WERI-Rb-1 (cell line): ENCODE measurements around the gene DNAH10.

ENCODE experiments used
- DNase-seq: peaks from one replicate; pipeline ENCODE4 v3.0.0-alpha.2; 2020
- H3K27ac ChIP-seq: fragments of 250-450 bp; sonication (Bioruptor Pico); 2 replicates; pipeline ENCODE4 v1.5.1; 2020; ENCODE audit warnings: mild to moderate bottlenecking, moderate library complexity
- H3K27me3 ChIP-seq: fragments of 250-450 bp; sonication (Bioruptor Pico); 2 replicates; pipeline ENCODE4 v1.5.1; 2021; ENCODE audit warnings: mild to moderate bottlenecking, low read depth, moderate library complexity; ENCODE audit not compliant: insufficient read depth, severe bottlenecking
- H3K36me3 ChIP-seq: fragments of 250-450 bp; sonication (Bioruptor Pico); 2 replicates; pipeline ENCODE4 v1.5.1; 2020; ENCODE audit warnings: mild to moderate bottlenecking, moderate library complexity
- H3K4me3 ChIP-seq: 2 replicates; pipeline ENCODE4 v1.5.1; 2011; ENCODE audit warnings: low read depth, mild to moderate bottlenecking, control low read depth, low read length
- H3K9me3 ChIP-seq: fragments of 250-450 bp; sonication (Bioruptor Pico); 2 replicates; pipeline ENCODE4 v1.5.1; 2021; ENCODE audit warnings: mild to moderate bottlenecking, moderate library complexity; ENCODE audit not compliant: severe bottlenecking
- CTCF ChIP-seq: IDR thresholded peaks from 2 replicates; pipeline ENCODE4 v1.5.1; 2011; ENCODE audit warnings: low read depth, mild to moderate bottlenecking, control low read depth, inconsistent platforms, low read length

Gene DNAH10

GRCh38 chr12:123839826-123840225 is 77.7 kb downstream of the DNAH10 start:
- DNase-seq: no peak
- H3K27me3 ChIP-seq: no peaks in the 10 kb centered on the region
- H3K9me3 ChIP-seq: peaks cover under 1% of the 10 kb centered on the region
- TF ChIP-seq CTCF: no peak
- H3K27ac ChIP-seq: no peak overlapping the region
- H3K4me3 ChIP-seq: no peak overlapping the region
- H3K36me3 ChIP-seq: no peaks in the 10 kb centered on the region

- TF ChIP-seq CTCF: no peak
- H3K4me3 ChIP-seq: no peak overlapping the region
- H3K9me3 ChIP-seq: no peaks in the 10 kb centered on the region
- no peaks in the 10 kb centered on the region for H3K27me3 ChIP-seq
- H3K27ac ChIP-seq: no peak overlapping the region
- no peak for DNase-seq
- no peaks in the 10 kb centered on the region for H3K36me3 ChIP-seq
These were observed 78.8 kb downstream of the DNAH10 start for GRCh38 chr12:123840765-123841425.

GRCh38 chr12:123843912-123844748 is 82.0 kb downstream of the DNAH10 start:
- DNase-seq: peak; percentile 60
- Histone ChIP-seq H3K4me3 (no peak overlapping the region), H3K9me3 (no peaks in the 10 kb centered on the region), H3K27me3 (no peaks in the 10 kb centered on the region), H3K27ac (no peak overlapping the region), H3K36me3 (no peaks in the 10 kb centered on the region)
- no peak for TF ChIP-seq CTCF

GRCh38 chr12:123845881-123846280 is 83.8 kb downstream of the DNAH10 start:
- Histone ChIP-seq H3K36me3 (no peaks in the 10 kb centered on the region), H3K27ac (no peak overlapping the region), H3K9me3 (no peaks in the 10 kb centered on the region), H3K27me3 (no peaks in the 10 kb centered on the region), H3K4me3 (no peak overlapping the region)
- TF ChIP-seq CTCF: no peak
- DNase-seq: no peak

GRCh38 chr12:123846340-123846739 is 84.2 kb downstream of the DNAH10 start:
- Histone ChIP-seq H3K36me3 (no peaks in the 10 kb centered on the region), H3K4me3 (no peak overlapping the region), H3K9me3 (no peaks in the 10 kb centered on the region), H3K27ac (no peak overlapping the region), H3K27me3 (no peaks in the 10 kb centered on the region)
- no peak for DNase-seq
- no peak for TF ChIP-seq CTCF

GRCh38 chr12:123847019-123847418 is 84.9 kb downstream of the DNAH10 start:
- no peaks in the 10 kb centered on the region for H3K27me3 ChIP-seq
- no peaks in the 10 kb centered on the region for H3K9me3 ChIP-seq
- no peak overlapping the region for H3K27ac ChIP-seq
- no peak overlapping the region for H3K4me3 ChIP-seq
- DNase-seq: no peak
- no peaks in the 10 kb centered on the region for H3K36me3 ChIP-seq
- no peak for TF ChIP-seq CTCF
